GM19455 (cell line): Measurements from ENCODE around the gene PSG1.
"Not testable (repeated sequence)": the region's sequence is repeated elsewhere in the genome, so short reads cannot be mapped to it uniquely, and the experiment has no call there.

Experiments used
- ATAC-seq: cut with Tn5 transposase; IDR thresholded peaks from one replicate; pipeline ENCODE4 v1.9.1; 2021; ENCODE audit not compliant: unreplicated experiment

PSG1 gene

DNA sequence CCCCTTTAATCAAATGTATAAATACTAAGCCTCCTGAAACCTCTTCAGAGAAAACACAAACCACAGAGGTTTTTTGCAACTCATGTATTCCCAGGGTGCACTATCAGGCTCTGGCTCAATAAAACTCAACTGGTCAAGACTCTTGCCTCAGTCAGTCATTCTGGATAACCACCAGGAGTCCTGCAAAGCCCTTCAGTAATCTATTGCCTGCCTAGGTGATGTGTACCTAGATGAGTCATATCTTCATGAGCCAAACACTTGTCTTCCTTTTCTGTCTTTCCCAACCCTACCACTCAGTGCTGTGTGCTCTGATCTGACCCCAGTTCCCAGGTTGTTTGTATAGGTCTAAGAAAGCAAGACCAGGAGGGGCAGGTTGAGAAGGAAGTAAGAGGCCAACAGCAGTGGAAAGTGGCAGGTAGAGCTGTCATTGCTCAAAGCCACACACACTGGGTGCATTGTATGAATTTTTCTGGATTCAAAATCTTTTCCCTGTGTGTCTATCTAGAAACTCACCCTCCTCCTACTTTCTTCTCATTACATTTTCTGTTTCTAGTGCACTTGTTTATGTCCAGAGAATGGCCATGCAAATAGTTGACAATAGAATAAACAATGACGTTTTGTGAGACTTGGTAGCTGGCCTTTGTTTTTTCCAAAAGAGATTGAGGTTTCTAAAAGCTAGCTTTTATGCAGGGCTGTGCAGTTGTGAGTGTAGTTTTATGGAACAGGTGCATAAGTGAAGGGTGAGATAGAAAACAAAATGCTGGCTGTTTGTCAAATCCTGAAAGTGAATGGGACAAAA is 48.1 kb downstream of the PSG1 start:
- ATAC-seq = no peak

DNA sequence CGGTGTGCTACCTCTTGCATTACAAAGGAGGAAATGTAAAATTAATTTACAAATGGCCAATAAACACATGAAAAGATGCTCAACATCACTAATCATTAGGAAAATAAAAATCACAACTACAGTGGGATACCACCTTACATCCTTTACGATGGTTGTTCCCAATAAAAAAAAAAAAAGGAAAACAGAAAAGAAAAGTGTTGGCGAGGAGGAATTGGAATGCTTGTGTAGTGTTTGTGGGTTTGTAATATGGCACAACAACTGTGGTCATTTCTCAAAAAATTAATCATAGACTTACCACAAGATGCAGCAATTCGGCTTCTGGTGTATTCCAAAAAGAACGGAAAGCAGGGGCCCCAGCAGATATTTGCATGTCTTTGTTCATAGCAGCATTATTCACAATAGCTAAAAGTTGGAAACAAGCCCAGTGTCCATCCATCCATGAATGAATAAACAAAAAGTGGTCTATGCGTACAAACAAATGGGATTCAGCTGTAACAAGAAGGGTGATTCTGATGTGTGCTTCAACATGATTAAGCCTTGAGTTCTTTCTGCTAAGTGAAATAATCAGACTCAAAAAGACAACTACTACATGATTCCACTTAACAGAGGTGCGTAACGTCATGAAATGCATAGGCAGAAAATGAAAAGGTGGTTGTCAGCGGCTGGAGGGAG is 58.1 kb downstream of the PSG1 start:
- not testable (repeated sequence) for ATAC-seq

GRCh38 chr19:42819960-42820650 is 59.4 kb downstream of the PSG1 start:
- not testable (repeated sequence) for ATAC-seq

DNA sequence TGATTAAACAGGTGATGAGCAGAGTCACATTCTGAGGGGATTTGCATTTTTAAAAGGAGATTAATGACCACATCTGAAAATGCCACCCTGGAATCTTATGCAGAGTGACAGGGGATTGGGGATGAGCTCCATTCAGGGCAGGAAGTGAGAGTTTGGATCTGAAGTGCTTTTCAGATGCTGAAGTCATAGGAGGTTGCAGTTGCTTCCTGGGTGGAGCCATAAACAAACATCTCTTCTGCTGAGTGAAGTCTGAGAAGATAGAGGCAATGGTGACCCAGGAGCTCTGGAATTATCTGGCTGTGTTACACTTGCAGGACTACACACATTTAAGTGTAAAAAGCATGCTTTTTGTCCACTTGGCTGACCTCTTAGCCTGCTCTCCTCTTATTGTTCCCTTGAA is 62.6 kb downstream of the PSG1 start:
- no peak for ATAC-seq
